Measurements from ENCODE around the gene EHD3. TPM values are rescaled to one million over a fixed set of nuclear protein-coding genes. Genes with fewer than 3 reads are reported as not detected.

EHD3 gene
- total and polyA plus RNA-seq, 2 of the 8 experiments (the other 6 are each of a cell fraction or from before 2014, with no cell fraction given): 9.3 to 12.0 TPM

DNA sequence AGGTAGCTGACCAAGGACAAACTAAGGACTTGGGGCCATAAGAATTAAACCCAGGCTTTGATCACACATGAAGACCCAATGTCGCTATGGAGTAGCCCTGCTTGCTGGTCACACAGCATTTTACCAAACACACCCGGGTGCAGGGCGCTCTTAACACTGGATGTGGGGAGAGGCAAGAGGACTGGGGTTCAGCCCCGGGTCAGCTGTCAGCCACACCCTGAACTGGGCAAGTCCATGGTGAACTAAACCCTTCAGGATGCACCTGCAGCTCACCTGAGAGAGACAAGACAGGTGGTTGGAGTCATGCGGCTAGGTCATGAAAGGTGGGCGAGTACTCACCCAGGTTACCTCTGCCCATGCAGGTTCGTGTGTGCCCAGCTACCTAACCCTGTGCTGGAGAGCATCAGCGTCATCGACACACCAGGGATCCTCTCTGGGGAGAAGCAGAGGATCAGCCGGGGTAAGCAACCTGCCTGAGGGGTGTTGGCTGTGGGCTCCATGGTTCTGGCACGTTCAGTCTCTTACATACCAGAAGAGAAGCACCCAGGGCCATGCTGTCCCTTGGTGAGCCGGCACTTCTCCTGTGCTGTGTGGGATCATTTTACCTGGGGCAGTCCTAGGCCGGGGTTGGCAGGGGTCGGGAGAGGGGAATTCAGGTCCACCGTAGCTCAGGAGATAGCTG, 15.2 kb downstream of the EHD3 start:
- POLR2A ChIA-PET (ENCODE audit: partially characterized antibody): interaction anchor here (0.9 kb wide), 1 partner anchor 15 kb away, joined by 3 read pairs; the partner anchor contains the start of gene EHD3
- TF ChIP-seq ZNF274 (IDR thresholded peaks at IDR 0.05; ENCODE audit: borderline replicate concordance, extremely low read depth, low read length) (no peak), CREB1 (IDR thresholded peaks at IDR 0.05) (no peak), HDAC6 (IDR thresholded peaks at IDR 0.05; ENCODE audit: low read depth, low read length) (no peak), EGR1 (IDR thresholded peaks at IDR 0.05; ENCODE audit: borderline replicate concordance, low read depth, low read length) (no peak), GABPA (IDR thresholded peaks at IDR 0.05; ENCODE audit: borderline replicate concordance, insufficient read depth, low read length) (no peak), SIRT6 (IDR thresholded peaks at IDR 0.05; ENCODE audit: low read length) (no peak), TBP (IDR thresholded peaks at IDR 0.05; ENCODE audit: low read depth, low read length) (no peak), TCF12 (IDR thresholded peaks at IDR 0.05; ENCODE audit: low read depth, low read length) (no peak), SP1 (IDR thresholded peaks at IDR 0.05; ENCODE audit: low read depth, low read length) (no peak), RNF2 (IDR thresholded peaks at IDR 0.05; ENCODE audit: borderline replicate concordance, low read depth, low read length, missing control alignments, poor library complexity, severe bottlenecking) (no peak), HDAC2 (IDR thresholded peaks at IDR 0.05; ENCODE audit: borderline replicate concordance in 1 of 2, low read depth in 2 of 2, low read length in 2 of 2) (no peak)
- TF ChIP-seq, protein P1, sequence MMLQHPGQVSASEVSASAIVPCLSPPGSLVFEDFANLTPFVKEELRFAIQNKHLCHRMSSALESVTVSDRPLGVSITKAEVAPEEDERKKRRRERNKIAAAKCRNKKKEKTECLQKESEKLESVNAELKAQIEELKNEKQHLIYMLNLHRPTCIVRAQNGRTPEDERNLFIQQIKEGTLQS (IDR thresholded peaks at IDR 0.05; ENCODE audit: insufficient read depth, low read depth, low read length): no peak

More for the DNA sequence above, 15.2 kb downstream of the EHD3 start:
- H3K4me2 ChIP-seq (ENCODE audit: insufficient read depth in 1 of 2, low read depth in 2 of 2, low read length in 2 of 2): no peak overlapping the region
- CTCF ChIA-PET (ENCODE audit: partially characterized antibody): interaction anchor here (1.0 to 1.5 kb wide), 2 partner anchors 10 to 16 kb away, joined by 3 read pairs; no protein-coding TSS in a partner anchor
- H3K36me3 ChIP-seq (ENCODE audit: control insufficient read depth in 2 of 4, insufficient read depth in 4 of 4, low read length in 3 of 4): no peaks in the 10 kb centered on the region
- H3K79me2 ChIP-seq (ENCODE audit: control insufficient read depth in 1 of 2, insufficient read depth in 2 of 2, low read length in 2 of 2): no peaks in the 10 kb centered on the region
- H2AK5ac ChIP-seq (ENCODE audit: low read depth, low read length): no peak overlapping the region
- no peak overlapping the region for H3K23ac ChIP-seq (ENCODE audit: insufficient read length)
- H3K14ac ChIP-seq (ENCODE audit: insufficient read length): no peak overlapping the region
- no peak overlapping the region for H3K9ac ChIP-seq (replicated peaks in 1 of 4; ENCODE audit: extremely low read depth in 1 of 4, low read depth in 3 of 4, low read length in 3 of 4)
- no peaks in the 10 kb centered on the region for H3K9me3 ChIP-seq (ENCODE audit: insufficient read depth in 2 of 2, low read depth in 1 of 2, low read length in 1 of 2)
- H3K23me2 ChIP-seq (ENCODE audit: low read depth, low read length): no peaks in the 10 kb centered on the region; the same call in 1 of the 2 replicates
- H3K4me1 ChIP-seq (replicated peaks in 1 of 4; ENCODE audit: control insufficient read depth in 3 of 4, insufficient read depth in 4 of 4, low read length in 3 of 4): no peaks in the 10 kb centered on the region; a peak in 1 of 7 replicates
- H2BK15ac ChIP-seq (ENCODE audit: low read length): no peak overlapping the region
- no peak overlapping the region for H2BK5ac ChIP-seq (ENCODE audit: low read depth, low read length)
- no peaks in the 10 kb centered on the region for H3K27me3 ChIP-seq (replicated peaks in 1 of 4; ENCODE audit: control insufficient read depth in 3 of 4, extremely low read depth in 1 of 4, insufficient read depth in 3 of 4, low read length in 3 of 4)
- H2BK12ac ChIP-seq (ENCODE audit: low read depth, low read length): no peak overlapping the region
- H3K56ac ChIP-seq (replicated peaks; ENCODE audit: insufficient read length, low read depth, low read length): no peak overlapping the region
- no peak overlapping the region for H4K91ac ChIP-seq (replicated peaks; ENCODE audit: insufficient read length, low read length)
- H2BK20ac ChIP-seq (ENCODE audit: low read length): no peak overlapping the region
- H4K5ac ChIP-seq (ENCODE audit: insufficient read length, low read depth, low read length): no peak overlapping the region
- H4K8ac ChIP-seq (ENCODE audit: extremely low read depth, insufficient read depth, low read length): no peak overlapping the region; the same call in 1 of the 2 replicates
- WGBS, 2 experiments (ENCODE audit: extremely low coverage in 1 of 2, insufficient coverage in 1 of 2, insufficient read length in 1 of 2, insufficient replicate concordance in 2 of 2, low coverage in 1 of 2, low lambda C conversion rate in 2 of 2, missing lambda C conversion rate in 1 of 2): 88% methylated on average over 15 of the region's 15 CpGs; no CpG with 5 or more reads in 1 of the 2 experiments
- H3K4ac ChIP-seq (replicated peaks; ENCODE audit: insufficient read length, low read depth, low read length): no peak overlapping the region
- FAIRE-seq: no peak
- no peak overlapping the region for H3K18ac ChIP-seq (ENCODE audit: extremely low read depth, low read length)
- no peak overlapping the region for H3K27ac ChIP-seq (ENCODE audit: low read depth, low read length)
- H3K79me1 ChIP-seq (ENCODE audit: low read depth, low read length): no peaks in the 10 kb centered on the region; the same call in 1 of the 2 replicates
- no peak for DNase-seq (ENCODE audit: low read depth in 1 of 2, low spot score in 2 of 2)
- peaks cover 0 to 2% of the 10 kb centered on the region in 2 experiments for H4K20me1 ChIP-seq (replicated peaks in 1 of 2; ENCODE audit: control insufficient read depth in 1 of 2, insufficient read depth in 2 of 2, low read length in 2 of 2)
- H2BK120ac ChIP-seq (replicated peaks; ENCODE audit: low read depth, low read length): no peak overlapping the region
- no peak overlapping the region for H2AFZ ChIP-seq (ENCODE audit: low read length)
- no peak overlapping the region for H3K4me3 ChIP-seq (ENCODE audit: extremely low read depth in 1 of 4, insufficient read depth in 2 of 4, low read depth in 3 of 4, low read length in 4 of 4)

All from H1 (cell line).